SHP77 (cell line): ENCODE results near the gene YPEL4.
A peak's percentile ranks its signal among the peaks of the same experiment; 100 is the strongest.

ENCODE experiments used
- DNase-seq, 2 experiments: peaks; one replicate each; lab custom pipeline; 2025; lab: John Stamatoyannopoulos, UW

The YPEL4 gene

GRCh38 chr11:57650739-57651090 is 1.0 kb upstream of the YPEL4 start:
- DNase-seq = no peak

- DNase-seq = no peak
These were observed 644 bp downstream of the YPEL4 start for GRCh38 chr11:57648801-57649735.

DNA sequence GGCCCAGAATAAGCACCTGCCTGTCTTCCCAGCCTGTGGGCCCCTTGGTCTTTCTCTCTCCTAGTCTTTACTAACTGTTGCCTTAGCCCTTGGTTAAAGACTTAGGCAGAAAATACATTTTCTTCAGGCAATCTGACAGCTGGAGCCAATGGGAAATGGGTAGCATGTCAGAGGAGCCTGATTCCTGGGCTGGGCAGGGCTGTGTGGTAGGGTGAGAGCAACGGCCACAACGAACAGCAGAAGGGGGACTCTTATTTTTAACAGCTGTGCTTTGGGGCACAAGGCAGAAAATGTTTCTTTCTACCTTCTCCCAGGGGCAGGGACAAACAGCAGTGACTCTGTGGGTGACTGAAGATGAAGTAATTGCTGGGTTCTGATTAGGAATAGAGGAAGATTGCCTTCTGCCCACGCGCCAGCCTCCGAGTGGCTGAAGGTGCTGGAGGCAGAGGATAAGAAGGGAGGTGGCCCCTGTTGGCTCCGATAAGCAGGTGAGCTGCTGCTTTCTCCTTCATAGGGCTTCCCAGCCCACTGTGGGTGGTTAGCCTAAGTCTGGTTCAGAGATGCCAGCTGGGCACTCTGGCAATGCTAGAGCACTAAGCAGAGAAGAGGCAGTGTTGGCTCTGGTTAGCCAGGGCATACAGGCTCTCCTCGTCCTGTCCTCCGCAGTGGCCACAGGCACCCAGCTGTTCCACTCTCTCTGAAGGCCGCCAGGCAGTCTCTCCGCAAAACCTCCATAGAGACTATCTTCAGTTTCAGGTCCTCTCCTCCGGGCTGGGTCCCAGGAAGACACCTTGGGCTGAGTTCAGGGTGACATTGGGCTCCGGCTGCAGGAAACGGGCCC is 1.5 kb downstream of the YPEL4 start:
- no peak for DNase-seq

DNA sequence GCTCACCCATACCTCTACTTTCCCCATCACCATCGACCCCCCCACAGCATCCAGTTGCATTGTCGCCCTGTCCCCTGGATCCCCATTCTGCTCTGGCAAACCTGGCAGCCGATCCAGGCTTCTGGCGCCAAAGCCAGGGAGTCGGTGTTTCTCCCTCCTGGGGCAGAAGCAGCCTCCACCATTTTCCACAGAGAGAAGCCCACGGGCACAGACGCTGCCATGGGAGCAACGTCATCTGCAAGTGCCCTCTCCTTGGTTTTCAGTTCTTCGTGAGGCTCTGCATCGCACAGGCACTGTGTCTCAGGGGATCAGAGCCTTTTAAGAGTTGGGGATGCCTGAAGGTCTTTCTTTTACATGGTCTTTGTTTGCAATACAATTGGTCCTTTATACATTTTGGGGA is 2.3 kb downstream of the YPEL4 start:
- DNase-seq = no peak

DNA sequence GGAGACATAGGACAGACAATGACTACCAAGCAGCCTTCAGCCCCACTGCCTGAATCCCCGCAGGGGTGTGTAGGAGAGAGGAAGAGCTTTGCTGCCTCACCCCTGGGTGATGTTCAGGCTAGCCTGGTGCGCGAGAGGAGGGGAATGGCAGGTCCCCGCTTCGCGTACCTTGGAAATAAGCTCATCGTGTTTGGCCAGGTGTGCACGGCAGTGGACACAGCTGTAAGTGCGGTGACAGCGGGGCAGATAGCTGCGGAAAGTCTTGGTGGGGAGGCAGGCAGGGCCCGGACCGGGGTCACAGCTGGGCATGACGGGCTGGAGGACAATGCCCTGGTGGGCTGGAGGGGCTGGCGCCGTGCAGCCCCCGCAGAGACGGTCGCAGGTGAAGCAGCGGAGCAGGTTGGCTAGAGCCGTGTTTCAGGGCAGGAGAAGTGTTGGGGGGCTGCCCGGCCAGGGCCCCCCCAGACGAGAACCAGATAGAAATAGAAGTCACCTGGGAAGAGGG is 2.9 kb downstream of the YPEL4 start:
- no peak for DNase-seq

GRCh38 chr11:57646194-57646798 is 3.4 kb downstream of the YPEL4 start:
- no peak for DNase-seq

DNA sequence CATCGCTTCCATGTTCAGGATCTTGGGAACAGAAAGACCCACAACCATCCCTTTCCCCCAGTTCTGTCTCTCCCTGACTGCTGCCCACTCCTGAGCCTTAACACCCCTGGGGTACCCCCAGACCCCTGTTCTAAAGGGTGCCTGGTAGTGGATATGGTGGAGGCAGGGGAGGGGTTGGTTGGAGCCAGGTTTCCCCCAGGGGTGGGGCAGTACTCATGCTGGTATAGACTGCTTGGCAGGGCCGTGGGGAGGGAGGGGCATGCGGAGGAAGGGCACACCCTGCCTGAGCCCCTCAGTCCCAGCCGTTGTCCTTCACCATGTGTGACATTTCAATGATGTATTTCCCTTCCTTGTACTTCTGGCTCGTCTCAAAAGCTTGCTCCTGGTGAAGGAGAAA is 4.0 kb downstream of the YPEL4 start:
- DNase-seq = no peak

DNA sequence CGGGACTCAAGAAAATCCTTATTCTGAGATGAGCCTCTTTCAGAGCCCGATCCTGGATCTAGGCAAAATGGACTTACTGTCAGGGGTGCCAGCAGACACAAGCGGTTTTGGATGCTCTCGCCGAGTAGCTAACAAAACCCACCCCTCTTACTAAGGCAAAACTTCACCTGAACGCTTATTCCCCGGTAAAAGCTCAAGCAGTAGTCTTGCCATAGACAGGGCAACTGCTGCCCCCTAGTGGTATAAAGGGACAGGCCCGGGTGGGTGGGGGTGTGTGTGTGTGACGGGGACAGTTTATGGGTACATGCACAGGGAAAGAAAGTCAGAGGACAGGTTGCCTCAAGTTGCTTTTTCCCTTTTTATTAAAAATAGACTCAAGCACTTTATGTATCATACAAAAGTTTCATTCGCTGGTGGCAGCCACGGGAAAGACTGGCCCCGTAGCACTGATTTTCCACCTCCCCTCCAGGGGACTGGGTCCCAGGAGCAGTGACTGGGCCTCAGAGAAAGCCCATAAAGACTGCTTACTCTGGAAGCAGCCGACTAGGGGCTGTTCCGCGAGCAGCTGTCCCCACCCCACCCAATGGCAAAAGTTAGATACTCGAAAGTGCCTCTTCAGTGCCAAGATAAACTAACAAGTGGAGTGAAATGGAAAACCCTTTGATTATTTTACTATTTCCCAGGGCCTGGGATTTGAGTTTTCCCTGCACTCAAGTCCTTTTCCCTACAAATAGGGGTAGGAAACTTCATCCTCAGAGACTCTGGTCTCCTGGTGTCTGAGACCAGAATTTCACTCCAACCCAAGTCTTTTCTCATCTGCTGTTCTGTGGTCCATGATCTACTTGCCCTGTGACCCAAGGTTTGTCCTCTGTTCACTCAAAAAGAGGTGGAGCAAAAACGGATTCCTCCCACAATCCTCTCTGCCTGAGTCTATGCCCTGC is 4.7 kb downstream of the YPEL4 start:
- peak; percentile 43 for DNase-seq

- no peak for DNase-seq
These were observed 5.9 kb downstream of the YPEL4 start for GRCh38 chr11:57643802-57644201.

DNA sequence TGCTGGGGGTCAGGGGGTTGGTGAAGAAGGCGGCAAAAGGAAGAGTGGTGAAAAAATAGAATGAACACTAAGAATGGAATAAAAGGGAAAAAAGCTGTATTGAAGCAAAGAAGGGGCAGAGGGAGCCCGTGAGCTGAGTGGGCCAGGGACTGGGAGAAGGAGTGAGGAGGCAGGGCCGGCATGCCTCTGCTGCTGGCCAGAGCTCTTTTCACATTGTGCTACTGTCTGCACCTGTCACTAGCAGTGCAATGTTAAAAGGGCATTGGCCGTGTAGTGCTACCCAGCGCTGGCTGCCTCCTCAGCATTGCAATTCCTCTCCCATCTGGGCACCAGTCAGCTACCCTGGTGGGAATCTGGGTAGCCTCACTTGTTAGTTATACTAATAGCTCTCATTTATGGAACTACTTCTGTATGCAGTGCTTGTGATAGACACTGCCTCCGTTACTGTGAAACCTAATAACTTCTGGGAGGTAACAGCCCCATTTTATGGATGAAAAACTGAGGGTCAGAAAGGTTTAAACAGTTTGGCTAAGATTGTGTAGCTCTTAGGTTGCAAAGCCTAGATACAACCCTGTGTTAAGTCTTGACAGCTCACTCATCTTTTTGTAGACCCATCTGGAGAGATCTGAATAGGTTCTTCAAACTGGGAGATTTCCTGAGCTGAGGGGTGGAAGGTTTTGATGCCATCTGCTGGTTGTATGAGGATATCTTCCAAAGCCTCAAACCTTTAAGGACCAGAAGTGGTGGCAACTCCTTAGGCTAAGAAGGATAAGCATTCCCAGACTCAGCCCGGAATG is 8.5 kb downstream of the YPEL4 start:
- DNase-seq = peak in 1 of 2 experiments; percentile 24

GRCh38 chr11:57640068-57640800 is 9.5 kb downstream of the YPEL4 start:
- no peak for DNase-seq

- no peak for DNase-seq
These were observed 10.2 kb downstream of the YPEL4 start for GRCh38 chr11:57639321-57640067.

- DNase-seq = no peak
These were observed 10.8 kb downstream of the YPEL4 start for GRCh38 chr11:57638811-57639320.

- DNase-seq = no peak
These were observed 11.5 kb downstream of the YPEL4 start for GRCh38 chr11:57638005-57638781.

GRCh38 chr11:57637626-57638004 is 12.1 kb downstream of the YPEL4 start:
- DNase-seq = no peak

GRCh38 chr11:57635246-57635645 is 14.5 kb downstream of the YPEL4 start:
- no peak for DNase-seq

DNA sequence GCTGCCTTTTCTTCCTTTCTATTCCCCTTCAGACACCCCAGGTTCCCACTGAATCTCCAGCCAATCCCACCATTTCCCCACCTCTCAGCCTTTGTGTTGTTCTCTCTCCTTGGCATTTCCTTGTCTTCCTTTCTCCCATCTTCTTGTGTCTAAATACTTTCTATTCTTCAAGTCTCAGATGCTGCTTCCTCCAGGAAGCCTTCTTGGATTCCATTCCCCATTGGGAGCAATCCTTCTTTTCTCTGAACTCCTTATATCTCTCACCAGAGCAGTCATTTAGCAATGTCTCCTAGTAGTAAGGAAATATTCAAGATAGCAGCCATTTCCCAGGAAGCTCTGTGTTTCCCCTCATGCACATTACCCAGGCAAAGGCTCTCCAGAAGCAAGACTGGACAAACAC is 15.4 kb downstream of the YPEL4 start:
- DNase-seq = no peak
